ENCODE measurements around the gene TMEM154.

The TMEM154 gene

GRCh38 chr4:152696764-152697261 lies 17.0 kb upstream of the TMEM154 start:
- H3K27ac ChIP-seq (ENCODE audit: low read depth, low read length), result no peak overlapping the region
- H3K27me3 ChIP-seq (ENCODE audit: insufficient read depth, low read length), result peaks cover 6% of the 10 kb centered on the region
- H2AFZ ChIP-seq (ENCODE audit: low read length, unreplicated experiment), result peak overlapping the region; percentile 32
- no peak overlapping the region for H3K4me3 ChIP-seq (ENCODE audit: low read depth, low read length)
- no peaks in the 10 kb centered on the region for H3K4me1 ChIP-seq (ENCODE audit: control insufficient read depth, insufficient read depth, low read length, unreplicated experiment)
- H3K79me2 ChIP-seq (ENCODE audit: control insufficient read depth, insufficient read depth, low read length, unreplicated experiment), result no peaks in the 10 kb centered on the region
- H3K36me3 ChIP-seq (ENCODE audit: insufficient read depth, low read length), result no peaks in the 10 kb centered on the region

- no peak overlapping the region for H3K4me3 ChIP-seq (ENCODE audit: low read depth, low read length)
- no peaks in the 10 kb centered on the region for H3K79me2 ChIP-seq (ENCODE audit: control insufficient read depth, insufficient read depth, low read length, unreplicated experiment)
- H2AFZ ChIP-seq (ENCODE audit: low read length, unreplicated experiment), result no peak overlapping the region
- no peaks in the 10 kb centered on the region for H3K4me1 ChIP-seq (ENCODE audit: control insufficient read depth, insufficient read depth, low read length, unreplicated experiment)
- H3K27ac ChIP-seq (ENCODE audit: low read depth, low read length), result no peak overlapping the region
- H3K36me3 ChIP-seq (ENCODE audit: insufficient read depth, low read length), result no peaks in the 10 kb centered on the region
- peaks cover 22% of the 10 kb centered on the region for H3K27me3 ChIP-seq (ENCODE audit: insufficient read depth, low read length)
These were observed 14.1 kb upstream of the TMEM154 start for GRCh38 chr4:152693871-152694270.

- H3K4me1 ChIP-seq (ENCODE audit: control insufficient read depth, insufficient read depth, low read length, unreplicated experiment), result no peaks in the 10 kb centered on the region
- no peaks in the 10 kb centered on the region for H3K36me3 ChIP-seq (ENCODE audit: insufficient read depth, low read length)
- no peak overlapping the region for H2AFZ ChIP-seq (ENCODE audit: low read length, unreplicated experiment)
These were observed 12.0 kb upstream of the TMEM154 start for GRCh38 chr4:152691761-152692160.

GRCh38 chr4:152690706-152691651 lies 11.2 kb upstream of the TMEM154 start:
- Histone ChIP-seq H3K4me1 (ENCODE audit: control insufficient read depth, insufficient read depth, low read length, unreplicated experiment) (no peaks in the 10 kb centered on the region), H3K36me3 (ENCODE audit: insufficient read depth, low read length) (no peaks in the 10 kb centered on the region), H2AFZ (ENCODE audit: low read length, unreplicated experiment) (no peak overlapping the region), H3K27ac (ENCODE audit: low read depth, low read length) (no peak overlapping the region), H3K79me2 (ENCODE audit: control insufficient read depth, insufficient read depth, low read length, unreplicated experiment) (no peaks in the 10 kb centered on the region), H3K27me3 (ENCODE audit: insufficient read depth, low read length) (peaks cover 44% of the 10 kb centered on the region), H3K4me3 (ENCODE audit: low read depth, low read length) (no peak overlapping the region)

More at GRCh38 chr4:152691761-152692160, 12.0 kb upstream of the TMEM154 start:
- Histone ChIP-seq H3K79me2 (ENCODE audit: control insufficient read depth, insufficient read depth, low read length, unreplicated experiment) (no peaks in the 10 kb centered on the region), H3K27me3 (ENCODE audit: insufficient read depth, low read length) (peaks cover 37% of the 10 kb centered on the region), H3K4me3 (ENCODE audit: low read depth, low read length) (no peak overlapping the region), H3K27ac (ENCODE audit: low read depth, low read length) (no peak overlapping the region)

- Histone ChIP-seq H3K4me3 (ENCODE audit: low read depth, low read length) (no peak overlapping the region), H2AFZ (ENCODE audit: low read length, unreplicated experiment) (no peak overlapping the region), H3K27me3 (ENCODE audit: insufficient read depth, low read length) (peaks cover 49% of the 10 kb centered on the region), H3K36me3 (ENCODE audit: insufficient read depth, low read length) (no peaks in the 10 kb centered on the region), H3K4me1 (ENCODE audit: control insufficient read depth, insufficient read depth, low read length, unreplicated experiment) (no peaks in the 10 kb centered on the region), H3K79me2 (ENCODE audit: control insufficient read depth, insufficient read depth, low read length, unreplicated experiment) (no peaks in the 10 kb centered on the region), H3K27ac (ENCODE audit: low read depth, low read length) (no peak overlapping the region)
These were observed 10.1 kb upstream of the TMEM154 start for GRCh38 chr4:152689615-152690501.

GRCh38 chr4:152687974-152688599 lies 8.3 kb upstream of the TMEM154 start:
- Histone ChIP-seq H3K4me3 (ENCODE audit: low read depth, low read length) (no peak overlapping the region), H3K27me3 (ENCODE audit: insufficient read depth, low read length) (peaks cover 49% of the 10 kb centered on the region), H3K79me2 (ENCODE audit: control insufficient read depth, insufficient read depth, low read length, unreplicated experiment) (no peaks in the 10 kb centered on the region), H3K4me1 (ENCODE audit: control insufficient read depth, insufficient read depth, low read length, unreplicated experiment) (no peaks in the 10 kb centered on the region), H3K27ac (ENCODE audit: low read depth, low read length) (no peak overlapping the region), H3K36me3 (ENCODE audit: insufficient read depth, low read length) (no peaks in the 10 kb centered on the region), H2AFZ (ENCODE audit: low read length, unreplicated experiment) (no peak overlapping the region)

- Histone ChIP-seq H3K4me1 (ENCODE audit: control insufficient read depth, insufficient read depth, low read length, unreplicated experiment) (no peaks in the 10 kb centered on the region), H2AFZ (ENCODE audit: low read length, unreplicated experiment) (no peak overlapping the region), H3K27me3 (ENCODE audit: insufficient read depth, low read length) (peaks cover 46% of the 10 kb centered on the region)
These were observed 6.7 kb upstream of the TMEM154 start for GRCh38 chr4:152686452-152687013.

GRCh38 chr4:152684587-152684986 lies 4.8 kb upstream of the TMEM154 start:
- peaks cover 8% of the 10 kb centered on the region for H3K4me1 ChIP-seq (ENCODE audit: control insufficient read depth, insufficient read depth, low read length, unreplicated experiment)
- H3K27ac ChIP-seq (ENCODE audit: low read depth, low read length), result no peak overlapping the region
- H3K27me3 ChIP-seq (ENCODE audit: insufficient read depth, low read length), result peaks cover 33% of the 10 kb centered on the region
- no peak overlapping the region for H3K4me3 ChIP-seq (ENCODE audit: low read depth, low read length)
- no peaks in the 10 kb centered on the region for H3K79me2 ChIP-seq (ENCODE audit: control insufficient read depth, insufficient read depth, low read length, unreplicated experiment)
- no peak overlapping the region for H2AFZ ChIP-seq (ENCODE audit: low read length, unreplicated experiment)
- no peaks in the 10 kb centered on the region for H3K36me3 ChIP-seq (ENCODE audit: insufficient read depth, low read length)

More at GRCh38 chr4:152686452-152687013, 6.7 kb upstream of the TMEM154 start:
- H3K36me3 ChIP-seq (ENCODE audit: insufficient read depth, low read length), result no peaks in the 10 kb centered on the region
- no peaks in the 10 kb centered on the region for H3K79me2 ChIP-seq (ENCODE audit: control insufficient read depth, insufficient read depth, low read length, unreplicated experiment)
- H3K27ac ChIP-seq (ENCODE audit: low read depth, low read length), result no peak overlapping the region
- H3K4me3 ChIP-seq (ENCODE audit: low read depth, low read length), result no peak overlapping the region

- Histone ChIP-seq H3K79me2 (ENCODE audit: control insufficient read depth, insufficient read depth, low read length, unreplicated experiment) (no peaks in the 10 kb centered on the region), H3K4me3 (ENCODE audit: low read depth, low read length) (no peak overlapping the region), H3K27me3 (ENCODE audit: insufficient read depth, low read length) (peaks cover 28% of the 10 kb centered on the region), H3K27ac (ENCODE audit: low read depth, low read length) (no peak overlapping the region), H3K4me1 (ENCODE audit: control insufficient read depth, insufficient read depth, low read length, unreplicated experiment) (peaks cover 8% of the 10 kb centered on the region), H3K36me3 (ENCODE audit: insufficient read depth, low read length) (no peaks in the 10 kb centered on the region), H2AFZ (ENCODE audit: low read length, unreplicated experiment) (no peak overlapping the region)
These were observed 4.2 kb upstream of the TMEM154 start for GRCh38 chr4:152684007-152684406.
